Stimulated activated CD4-positive, alpha-beta T cell treated with anti-CD3 and anti-CD28 coated beads, TNF-alpha, amount 100 ng/mL, for 48 hours (primary cell): ENCODE measurements around the gene DNAH1.

Source experiments
- DNase-seq, 3 donors: peaks; one replicate each; pipeline ENCODE4 v3.0.0-alpha.2; 2020; ENCODE audit warnings: low read depth in 3 of 3

The DNAH1 gene

DNA sequence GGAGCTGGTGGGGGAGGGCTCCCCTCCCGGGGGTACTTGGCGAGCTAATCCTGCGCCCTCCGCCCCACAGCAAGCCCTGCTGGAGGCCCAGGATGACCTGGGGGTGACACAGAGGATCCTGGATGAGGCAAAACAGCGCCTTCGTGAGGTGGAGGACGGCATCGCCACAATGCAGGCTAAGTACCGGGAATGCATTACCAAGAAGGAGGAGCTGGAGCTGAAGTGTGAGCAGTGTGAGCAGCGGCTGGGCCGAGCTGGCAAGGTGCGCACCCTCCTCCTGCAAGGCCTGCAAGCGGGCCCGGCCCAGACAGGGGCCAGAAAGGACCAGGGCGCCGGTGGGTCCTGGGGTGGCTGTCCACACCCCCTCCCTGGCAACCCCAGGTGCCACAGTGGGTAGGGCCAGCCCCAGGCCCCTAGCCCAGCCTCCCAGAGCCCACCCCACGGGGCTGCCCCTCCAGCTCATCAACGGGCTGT is 72.3 kb downstream of the DNAH1 start:
- no peak for DNase-seq

- DNase-seq: no peak
Observed at GRCh38 chr3:52388933-52389332, 72.8 kb downstream of the DNAH1 start.

GRCh38 chr3:52391096-52391495 is 75.0 kb downstream of the DNAH1 start:
- no peak for DNase-seq

- DNase-seq: no peak
Observed at GRCh38 chr3:52392216-52392930, 76.3 kb downstream of the DNAH1 start.

DNA sequence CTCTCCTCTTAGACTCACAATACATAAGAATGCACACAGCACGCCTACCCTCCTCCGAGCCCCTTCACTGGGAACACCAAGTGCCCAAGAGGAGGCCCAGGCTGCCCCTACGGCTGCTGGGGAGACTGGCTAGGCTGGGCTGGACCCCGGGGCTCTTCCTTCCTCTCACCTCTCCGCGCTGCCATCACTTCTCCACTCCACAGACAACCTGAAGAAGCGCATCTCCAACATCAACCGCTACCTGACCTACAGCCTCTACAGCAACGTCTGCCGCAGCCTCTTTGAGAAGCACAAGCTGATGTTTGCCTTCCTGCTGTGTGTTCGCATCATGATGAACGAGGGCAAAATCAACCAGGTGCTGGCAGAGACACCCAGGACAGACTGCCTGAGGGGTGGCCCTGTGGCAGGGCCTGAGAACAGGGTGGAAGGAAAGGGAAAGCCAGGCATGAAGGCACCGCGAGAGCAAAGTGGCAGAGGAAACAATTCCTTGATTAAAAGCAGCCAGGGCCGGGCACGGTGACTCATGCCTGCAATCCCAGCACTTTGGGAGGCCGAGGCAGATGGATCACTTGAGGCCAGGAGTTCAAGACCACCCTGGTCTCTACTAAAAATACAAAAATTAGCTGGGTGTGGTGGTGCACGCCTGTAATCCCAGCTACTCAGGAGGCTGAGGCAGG is 77.2 kb downstream of the DNAH1 start:
- no peak for DNase-seq

- DNase-seq: no peak
Observed at GRCh38 chr3:52393959-52394670, 78.0 kb downstream of the DNAH1 start.

DNA sequence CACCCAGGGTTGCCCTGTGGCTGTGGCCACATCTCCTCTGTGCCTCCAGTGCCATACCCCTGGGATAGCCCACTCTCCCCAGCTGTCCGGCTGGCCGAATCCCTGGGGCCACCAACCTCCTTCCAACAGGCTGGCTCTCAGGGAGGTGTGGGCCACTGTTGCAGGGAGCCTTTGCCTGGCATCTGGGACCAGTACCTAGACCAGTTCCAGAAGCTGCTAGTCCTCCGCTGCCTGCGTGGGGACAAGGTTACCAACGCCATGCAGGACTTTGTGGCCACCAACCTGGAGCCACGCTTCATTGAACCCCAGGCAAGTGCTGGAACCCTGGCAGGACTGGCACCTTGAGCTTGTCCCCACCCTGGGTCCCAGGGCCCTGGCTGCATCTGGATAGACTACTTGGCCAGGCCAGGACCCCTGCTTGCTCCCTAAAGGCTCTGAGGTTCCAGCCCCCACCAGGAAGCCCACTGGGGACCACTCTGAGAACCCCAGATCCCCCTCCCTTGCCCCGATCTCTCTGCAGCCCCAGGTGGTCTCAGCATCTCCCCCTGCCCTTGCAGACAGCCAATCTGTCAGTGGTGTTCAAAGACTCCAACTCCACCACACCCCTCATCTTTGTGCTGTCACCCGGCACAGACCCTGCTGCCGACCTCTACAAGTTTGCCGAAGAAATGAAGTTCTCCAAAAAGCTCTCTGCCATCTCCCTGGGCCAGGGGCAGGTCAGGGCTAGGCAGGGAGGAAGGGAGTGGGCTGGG is 78.8 kb downstream of the DNAH1 start:
- no peak for DNase-seq

DNA sequence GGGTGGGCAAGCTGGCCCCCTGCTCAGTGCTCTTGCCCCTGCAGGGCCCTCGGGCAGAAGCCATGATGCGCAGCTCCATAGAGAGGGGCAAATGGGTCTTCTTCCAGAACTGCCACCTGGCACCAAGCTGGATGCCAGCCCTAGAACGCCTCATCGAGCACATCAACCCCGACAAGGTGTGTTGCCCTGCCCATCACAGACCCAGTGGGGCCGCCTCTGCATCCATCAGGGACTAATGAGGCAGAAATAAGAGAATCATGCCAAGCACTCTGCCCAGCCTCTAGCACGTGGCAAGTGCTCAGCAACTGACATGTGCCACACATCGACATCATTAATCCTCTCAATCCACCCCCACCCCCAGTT is 79.4 kb downstream of the DNAH1 start:
- DNase-seq: no peak

DNA sequence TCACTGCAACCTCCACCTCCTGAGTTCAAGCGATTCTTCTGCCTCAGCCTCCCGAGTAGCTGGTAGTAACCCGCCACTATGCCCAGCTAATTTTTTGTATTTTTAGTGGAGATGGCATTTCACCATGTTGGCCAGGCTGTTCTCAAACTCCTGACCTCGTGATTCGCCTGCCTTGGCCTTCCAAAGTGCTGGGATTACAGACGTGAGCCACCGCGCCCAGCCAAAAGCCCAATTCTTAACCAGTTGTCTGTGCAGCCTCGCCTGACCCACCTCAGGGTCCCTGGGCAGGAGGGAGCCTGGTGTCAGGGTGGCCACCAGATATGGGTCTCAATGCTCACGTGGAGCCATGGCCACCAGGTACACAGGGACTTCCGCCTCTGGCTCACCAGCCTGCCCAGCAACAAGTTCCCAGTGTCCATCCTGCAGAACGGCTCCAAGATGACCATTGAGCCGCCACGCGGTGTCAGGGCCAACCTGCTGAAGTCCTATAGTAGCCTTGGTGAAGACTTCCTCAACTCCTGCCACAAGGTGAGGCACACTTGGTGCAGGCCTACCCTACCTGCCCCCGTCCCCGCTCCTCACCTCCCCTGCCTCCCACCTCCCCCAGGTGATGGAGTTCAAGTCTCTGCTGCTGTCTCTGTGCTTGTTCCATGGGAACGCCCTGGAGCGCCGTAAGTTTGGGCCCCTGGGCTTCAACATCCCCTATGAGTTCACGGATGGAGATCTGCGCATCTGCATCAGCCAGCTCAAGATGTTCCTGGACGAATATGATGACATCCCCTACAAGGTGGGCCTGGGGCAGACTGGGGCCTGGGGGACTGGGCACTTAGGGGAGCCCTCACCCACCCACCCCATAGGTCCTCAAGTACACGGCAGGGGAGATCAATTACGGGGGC is 80.1 kb downstream of the DNAH1 start:
- DNase-seq: no peak

DNA sequence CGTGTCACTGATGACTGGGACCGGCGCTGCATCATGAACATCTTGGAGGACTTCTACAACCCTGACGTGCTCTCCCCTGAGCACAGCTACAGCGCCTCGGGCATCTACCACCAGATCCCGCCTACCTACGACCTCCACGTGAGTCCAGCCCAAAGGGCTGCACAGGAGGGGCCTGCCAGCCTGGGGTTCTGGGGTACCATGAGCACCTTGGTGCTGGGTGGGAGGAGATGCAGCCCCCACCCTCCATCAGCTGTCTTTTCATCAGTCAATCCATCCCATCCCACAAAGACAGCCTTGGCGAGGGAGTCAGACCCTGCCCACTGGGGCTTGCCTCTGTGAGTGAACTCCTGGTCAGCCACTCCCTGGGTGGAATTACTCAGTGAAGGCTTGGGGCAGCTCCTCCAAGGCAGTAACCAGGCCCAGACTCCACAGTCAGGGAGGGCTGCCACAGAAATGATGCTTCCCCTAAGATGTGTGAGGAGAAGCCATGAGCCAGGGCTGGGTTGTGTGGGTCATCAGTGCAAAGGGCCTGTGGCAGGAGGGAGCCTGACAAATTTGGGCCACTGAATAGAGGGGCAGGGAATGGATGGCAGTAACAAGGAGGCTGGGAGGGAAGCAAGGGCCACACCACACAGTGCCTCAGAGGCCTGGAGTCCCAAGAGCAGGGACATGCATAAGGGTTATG is 80.9 kb downstream of the DNAH1 start:
- DNase-seq: no peak

DNA sequence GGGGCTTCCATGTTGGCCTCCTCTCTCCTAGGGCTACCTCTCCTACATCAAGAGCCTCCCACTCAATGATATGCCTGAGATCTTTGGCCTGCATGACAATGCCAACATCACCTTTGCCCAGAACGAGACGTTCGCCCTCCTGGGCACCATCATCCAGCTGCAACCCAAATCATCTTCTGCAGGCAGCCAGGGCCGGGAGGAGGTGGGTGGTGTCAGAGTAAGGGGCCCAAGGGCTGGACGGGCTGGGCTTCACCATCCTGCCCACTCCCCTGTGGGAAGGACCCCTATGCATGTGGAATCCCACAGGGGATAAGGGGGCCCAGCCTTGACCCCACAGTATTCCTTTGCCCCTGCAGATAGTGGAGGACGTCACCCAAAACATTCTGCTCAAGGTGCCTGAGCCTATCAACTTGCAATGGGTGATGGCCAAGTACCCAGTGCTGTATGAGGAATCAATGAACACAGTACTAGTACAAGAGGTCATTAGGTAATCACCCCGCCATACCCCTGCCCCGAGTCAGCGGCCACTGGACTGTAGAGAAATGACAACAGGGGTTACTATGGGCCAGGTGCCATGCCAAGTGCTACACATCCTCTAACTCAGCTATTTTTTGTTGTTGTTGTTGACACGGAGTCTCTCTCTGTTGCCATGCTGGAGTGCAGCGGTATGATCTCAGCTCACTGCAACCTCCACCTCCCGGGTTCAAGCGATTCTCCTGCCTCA is 81.7 kb downstream of the DNAH1 start:
- DNase-seq: no peak

DNA sequence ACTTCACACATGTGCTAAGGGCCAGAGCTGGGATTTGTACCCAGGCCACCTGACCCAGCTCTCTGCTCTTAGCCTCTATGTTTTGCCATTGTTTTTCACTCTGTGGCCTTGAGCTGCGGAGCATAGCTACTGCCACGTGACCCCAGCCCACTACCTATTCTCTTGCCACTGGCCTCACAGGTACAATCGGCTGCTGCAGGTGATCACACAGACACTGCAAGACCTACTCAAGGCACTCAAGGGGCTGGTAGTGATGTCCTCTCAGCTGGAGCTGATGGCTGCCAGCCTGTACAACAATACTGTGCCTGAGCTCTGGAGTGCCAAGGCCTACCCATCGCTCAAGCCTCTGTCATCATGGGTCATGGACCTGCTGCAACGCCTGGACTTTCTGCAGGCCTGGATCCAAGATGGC is 82.6 kb downstream of the DNAH1 start:
- DNase-seq: no peak

GRCh38 chr3:52399131-52399530 is 83.0 kb downstream of the DNAH1 start:
- DNase-seq: no peak

DNA sequence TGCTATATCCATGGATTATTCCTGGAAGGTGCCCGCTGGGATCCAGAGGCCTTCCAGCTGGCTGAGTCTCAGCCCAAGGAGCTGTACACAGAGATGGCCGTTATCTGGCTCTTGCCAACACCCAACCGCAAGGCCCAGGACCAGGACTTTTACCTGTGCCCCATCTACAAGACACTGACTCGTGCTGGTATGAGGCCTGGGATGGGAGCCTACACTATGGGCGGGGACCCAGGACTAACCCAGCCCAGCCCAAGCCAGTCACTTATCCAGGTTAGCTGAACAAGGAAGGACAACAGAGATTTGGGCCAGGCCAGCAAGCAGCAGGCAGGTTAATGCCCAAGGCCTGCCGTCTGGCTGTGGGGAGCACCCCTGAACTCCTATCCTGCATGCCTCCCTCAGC is 83.5 kb downstream of the DNAH1 start:
- no peak for DNase-seq

DNA sequence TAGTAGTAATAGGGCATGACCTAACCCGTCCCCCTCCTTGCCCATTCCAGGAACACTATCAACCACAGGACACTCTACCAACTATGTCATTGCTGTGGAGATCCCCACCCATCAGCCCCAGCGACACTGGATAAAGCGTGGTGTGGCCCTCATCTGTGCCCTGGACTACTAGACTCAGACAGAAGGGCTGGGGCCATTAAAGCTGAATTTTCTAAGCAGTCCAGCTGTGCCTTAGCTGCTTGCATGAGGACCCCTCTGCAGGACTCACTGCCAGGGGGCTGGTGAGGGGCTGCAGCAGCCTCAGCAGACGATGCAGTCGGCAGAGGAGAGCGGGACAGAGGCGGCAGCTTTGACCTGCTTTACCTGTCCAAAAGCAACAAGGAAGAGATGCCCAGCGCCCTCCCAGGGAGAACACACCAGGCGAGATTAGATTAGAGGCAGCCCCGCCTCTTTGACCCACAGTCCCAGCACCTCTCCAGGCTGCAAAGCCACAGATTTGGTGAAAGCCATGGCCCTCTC is 84.2 kb downstream of the DNAH1 start:
- DNase-seq: no peak

- no peak for DNase-seq
Observed at GRCh38 chr3:52401021-52401420, 84.9 kb downstream of the DNAH1 start.

DNA sequence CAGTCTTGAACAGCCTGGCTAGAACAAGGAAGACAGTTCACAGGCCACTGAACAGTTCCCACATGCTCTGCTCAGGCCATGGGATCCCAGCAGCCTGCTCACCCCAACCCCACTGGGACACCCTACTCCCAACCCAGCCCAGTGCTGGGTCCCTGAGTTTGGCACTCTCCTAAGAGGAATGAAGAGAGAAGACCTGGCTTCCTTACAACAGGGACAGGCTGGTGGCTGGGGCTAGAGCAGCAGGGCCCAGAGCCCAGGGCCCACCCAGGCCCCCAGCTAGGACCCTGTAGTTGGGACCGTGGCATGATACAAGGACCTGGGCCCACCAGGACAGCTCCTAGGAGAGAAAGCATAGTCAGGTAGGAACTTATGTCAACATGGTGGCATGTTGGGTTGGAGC is 85.4 kb downstream of the DNAH1 start:
- no peak for DNase-seq

GRCh38 chr3:52402101-52402521 is 86.0 kb downstream of the DNAH1 start:
- no peak for DNase-seq

GRCh38 chr3:52402706-52403270 is 86.7 kb downstream of the DNAH1 start:
- DNase-seq: no peak
